ENCODE results near the gene PGM1. TPM values are rescaled to one million over a fixed set of nuclear protein-coding genes. Genes with fewer than 3 reads are reported as not detected.

PGM1 gene
- total RNA-seq, 1 experiment from 2014 or later, result 77.2 TPM

DNA sequence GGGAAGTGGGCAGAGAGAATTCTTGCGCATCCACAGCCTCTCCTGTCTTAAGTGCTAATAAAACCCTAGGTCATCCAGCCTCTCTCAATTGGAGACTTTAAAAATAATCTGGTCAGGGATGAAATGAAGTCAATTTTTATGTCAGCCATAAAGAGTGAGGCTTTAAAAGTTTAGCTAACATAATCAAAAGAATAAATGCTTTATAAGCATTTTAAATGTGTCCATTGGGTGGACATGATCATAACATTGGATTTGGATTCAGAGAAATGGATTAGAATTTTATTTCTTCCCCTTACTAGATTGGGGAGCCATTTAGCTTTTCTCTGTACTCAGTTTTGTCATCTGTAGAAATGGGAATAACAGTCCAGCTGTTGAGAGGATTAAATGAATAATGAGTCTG lies 55.5 kb downstream of the PGM1 start:
- Histone ChIP-seq H3K36me3 (ENCODE audit: control insufficient read depth, insufficient read depth, low read length) (peaks cover 6% of the 10 kb centered on the region; the same call in 1 of the 2 replicates), H3K27me3 (ENCODE audit: control insufficient read depth, insufficient read depth, low read length) (no peaks in the 10 kb centered on the region), H3K4me3 (ENCODE audit: low read depth in 2 of 2, low read length in 2 of 2) (no peak overlapping the region), H3K4me1 (ENCODE audit: control insufficient read depth, insufficient read depth, low read length) (no peaks in the 10 kb centered on the region), H3K9me3 (ENCODE audit: control insufficient read depth, insufficient read depth, low read depth, low read length) (no peaks in the 10 kb centered on the region), H3K27ac (ENCODE audit: low read length) (no peak overlapping the region)
- BruUV-seq (replicated peaks), result no TSS peak
- ChIA-PET CTCF (no interaction called here), POLR2A (no interaction called here)
- ATAC-seq (no peak), DNase-seq (ENCODE audit: low read depth, low spot score) (no peak)
- intact Hi-C loops (cut with micrococcal nuclease; ENCODE audit: unreplicated experiment), result no loop called here
- in situ Hi-C loops (cut with HindIII; ENCODE audit: low pct_unique_long_range_greater_than_20kb, low sequenced_read_pairs), result no loop called here
- no peak for TF ChIP-seq TCF7L2 (IDR thresholded peaks at IDR 0.05; ENCODE audit: low read depth, low read length)
- no peak for TF ChIP-seq POLR2AphosphoS5 (IDR thresholded peaks at IDR 0.05; ENCODE audit: low read depth, low read length)
- TF ChIP-seq, protein P1, sequence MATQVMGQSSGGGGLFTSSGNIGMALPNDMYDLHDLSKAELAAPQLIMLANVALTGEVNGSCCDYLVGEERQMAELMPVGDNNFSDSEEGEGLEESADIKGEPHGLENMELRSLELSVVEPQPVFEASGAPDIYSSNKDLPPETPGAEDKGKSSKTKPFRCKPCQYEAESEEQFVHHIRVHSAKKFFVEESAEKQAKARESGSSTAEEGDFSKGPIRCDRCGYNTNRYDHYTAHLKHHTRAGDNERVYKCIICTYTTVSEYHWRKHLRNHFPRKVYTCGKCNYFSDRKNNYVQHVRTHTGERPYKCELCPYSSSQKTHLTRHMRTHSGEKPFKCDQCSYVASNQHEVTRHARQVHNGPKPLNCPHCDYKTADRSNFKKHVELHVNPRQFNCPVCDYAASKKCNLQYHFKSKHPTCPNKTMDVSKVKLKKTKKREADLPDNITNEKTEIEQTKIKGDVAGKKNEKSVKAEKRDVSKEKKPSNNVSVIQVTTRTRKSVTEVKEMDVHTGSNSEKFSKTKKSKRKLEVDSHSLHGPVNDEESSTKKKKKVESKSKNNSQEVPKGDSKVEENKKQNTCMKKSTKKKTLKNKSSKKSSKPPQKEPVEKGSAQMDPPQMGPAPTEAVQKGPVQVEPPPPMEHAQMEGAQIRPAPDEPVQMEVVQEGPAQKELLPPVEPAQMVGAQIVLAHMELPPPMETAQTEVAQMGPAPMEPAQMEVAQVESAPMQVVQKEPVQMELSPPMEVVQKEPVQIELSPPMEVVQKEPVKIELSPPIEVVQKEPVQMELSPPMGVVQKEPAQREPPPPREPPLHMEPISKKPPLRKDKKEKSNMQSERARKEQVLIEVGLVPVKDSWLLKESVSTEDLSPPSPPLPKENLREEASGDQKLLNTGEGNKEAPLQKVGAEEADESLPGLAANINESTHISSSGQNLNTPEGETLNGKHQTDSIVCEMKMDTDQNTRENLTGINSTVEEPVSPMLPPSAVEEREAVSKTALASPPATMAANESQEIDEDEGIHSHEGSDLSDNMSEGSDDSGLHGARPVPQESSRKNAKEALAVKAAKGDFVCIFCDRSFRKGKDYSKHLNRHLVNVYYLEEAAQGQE (IDR thresholded peaks at IDR 0.05; ENCODE audit: insufficient read depth in 1 of 2, low read depth in 2 of 2, low read length in 1 of 2), result no peak
- TF ChIP-seq, protein P2, sequence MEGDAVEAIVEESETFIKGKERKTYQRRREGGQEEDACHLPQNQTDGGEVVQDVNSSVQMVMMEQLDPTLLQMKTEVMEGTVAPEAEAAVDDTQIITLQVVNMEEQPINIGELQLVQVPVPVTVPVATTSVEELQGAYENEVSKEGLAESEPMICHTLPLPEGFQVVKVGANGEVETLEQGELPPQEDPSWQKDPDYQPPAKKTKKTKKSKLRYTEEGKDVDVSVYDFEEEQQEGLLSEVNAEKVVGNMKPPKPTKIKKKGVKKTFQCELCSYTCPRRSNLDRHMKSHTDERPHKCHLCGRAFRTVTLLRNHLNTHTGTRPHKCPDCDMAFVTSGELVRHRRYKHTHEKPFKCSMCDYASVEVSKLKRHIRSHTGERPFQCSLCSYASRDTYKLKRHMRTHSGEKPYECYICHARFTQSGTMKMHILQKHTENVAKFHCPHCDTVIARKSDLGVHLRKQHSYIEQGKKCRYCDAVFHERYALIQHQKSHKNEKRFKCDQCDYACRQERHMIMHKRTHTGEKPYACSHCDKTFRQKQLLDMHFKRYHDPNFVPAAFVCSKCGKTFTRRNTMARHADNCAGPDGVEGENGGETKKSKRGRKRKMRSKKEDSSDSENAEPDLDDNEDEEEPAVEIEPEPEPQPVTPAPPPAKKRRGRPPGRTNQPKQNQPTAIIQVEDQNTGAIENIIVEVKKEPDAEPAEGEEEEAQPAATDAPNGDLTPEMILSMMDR (IDR thresholded peaks at IDR 0.05), result no peak
- no peak for TF ChIP-seq SIN3A (IDR thresholded peaks at IDR 0.05; ENCODE audit: borderline replicate concordance, insufficient read depth, low read depth, low read length)

GRCh38 chr1:63651161-63651701 lies 58.0 kb downstream of the PGM1 start:
- ATAC-seq (no peak), DNase-seq (ENCODE audit: low read depth, low spot score) (no peak)
- Histone ChIP-seq H3K27ac (ENCODE audit: low read length) (no peak overlapping the region), H3K4me3 (ENCODE audit: low read depth in 2 of 2, low read length in 2 of 2) (no peak overlapping the region), H3K4me1 (ENCODE audit: control insufficient read depth, insufficient read depth, low read length) (no peaks in the 10 kb centered on the region), H3K36me3 (ENCODE audit: control insufficient read depth, insufficient read depth, low read length) (peaks cover 6% of the 10 kb centered on the region; the same call in 1 of the 2 replicates), H3K27me3 (ENCODE audit: control insufficient read depth, insufficient read depth, low read length) (no peaks in the 10 kb centered on the region), H3K9me3 (ENCODE audit: control insufficient read depth, insufficient read depth, low read depth, low read length) (no peaks in the 10 kb centered on the region)
- intact Hi-C loops (cut with micrococcal nuclease; ENCODE audit: unreplicated experiment), result no loop called here
- POLR2A ChIA-PET, result interaction anchor here (0.7 kb wide), 2 partner anchors 13 to 510 kb away, joined by 3 to 6 read pairs; no protein-coding TSS in a partner anchor
- BruUV-seq (replicated peaks), result no TSS peak
- CTCF ChIA-PET, result no interaction called here
- TF ChIP-seq POLR2AphosphoS5 (IDR thresholded peaks at IDR 0.05; ENCODE audit: low read depth, low read length), result no peak
- TF ChIP-seq, protein P2 (IDR thresholded peaks at IDR 0.05), result no peak
- TF ChIP-seq, protein P1 (IDR thresholded peaks at IDR 0.05; ENCODE audit: insufficient read depth in 1 of 2, low read depth in 2 of 2, low read length in 1 of 2), result no peak
- TF ChIP-seq SIN3A (IDR thresholded peaks at IDR 0.05; ENCODE audit: borderline replicate concordance, insufficient read depth, low read depth, low read length), result no peak
- no peak for TF ChIP-seq TCF7L2 (IDR thresholded peaks at IDR 0.05; ENCODE audit: low read depth, low read length)
- in situ Hi-C loops (cut with HindIII; ENCODE audit: low pct_unique_long_range_greater_than_20kb, low sequenced_read_pairs), result no loop called here

All from Panc1 (cell line).